Adrenal gland (tissue), 5 donors: ENCODE results near the gene LCN1.

Source experiments
- POLR2A ChIP-seq, 2 donors: fragments of 450-650 bp; IDR thresholded peaks; one replicate each; pipeline ENCODE4 v1.6.1; 2017; ENCODE audit warnings: antibody characterized with exemption in 2 of 2, mild to moderate bottlenecking in 2 of 2, moderate library complexity in 1 of 2
- TF ChIP-seq, protein P1 (sequence below), 6 experiments: fragments of 450-650 bp in 4 of 6; fragments of 200-600 bp in 2 of 6; sonication (generic) in 1 of 6; IDR thresholded peaks; 1 replicate in 5 of 6; 2 replicates in 1 of 6; pipeline versions ENCODE4 v1.5.1 to v1.8.0; 2016 to 2021; ENCODE audit warnings: antibody characterized with exemption in 6 of 6, mild to moderate bottlenecking in 2 of 6, moderate library complexity in 1 of 6
- donor health status: DM: no; HTN: no; CAD: no.

DNA sequence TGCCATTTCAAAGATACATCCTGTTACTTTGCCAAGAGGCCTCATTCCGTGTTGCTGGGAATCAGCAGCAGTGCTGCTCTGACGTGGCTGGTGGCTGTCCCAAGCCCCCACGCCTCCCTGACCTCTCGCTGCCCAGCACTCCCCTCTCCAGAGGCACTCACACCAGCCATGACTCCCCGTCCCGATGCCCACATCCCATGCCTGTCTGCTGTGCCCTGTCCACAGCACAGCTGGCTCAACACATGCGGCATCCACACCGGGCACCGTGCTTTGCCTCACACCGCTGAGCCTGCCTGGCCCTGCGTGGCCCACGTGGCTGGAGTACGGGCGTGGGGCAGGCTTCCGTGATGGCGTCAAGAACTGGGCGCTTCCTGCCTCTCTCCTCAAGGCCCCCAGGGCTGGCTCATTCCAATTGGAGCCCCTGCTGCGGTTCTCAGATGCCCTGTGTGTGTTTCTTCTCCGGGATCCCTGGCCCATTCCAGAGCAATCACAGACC lies 7.8 kb upstream of the LCN1 start:
- TF ChIP-seq, protein P1, sequence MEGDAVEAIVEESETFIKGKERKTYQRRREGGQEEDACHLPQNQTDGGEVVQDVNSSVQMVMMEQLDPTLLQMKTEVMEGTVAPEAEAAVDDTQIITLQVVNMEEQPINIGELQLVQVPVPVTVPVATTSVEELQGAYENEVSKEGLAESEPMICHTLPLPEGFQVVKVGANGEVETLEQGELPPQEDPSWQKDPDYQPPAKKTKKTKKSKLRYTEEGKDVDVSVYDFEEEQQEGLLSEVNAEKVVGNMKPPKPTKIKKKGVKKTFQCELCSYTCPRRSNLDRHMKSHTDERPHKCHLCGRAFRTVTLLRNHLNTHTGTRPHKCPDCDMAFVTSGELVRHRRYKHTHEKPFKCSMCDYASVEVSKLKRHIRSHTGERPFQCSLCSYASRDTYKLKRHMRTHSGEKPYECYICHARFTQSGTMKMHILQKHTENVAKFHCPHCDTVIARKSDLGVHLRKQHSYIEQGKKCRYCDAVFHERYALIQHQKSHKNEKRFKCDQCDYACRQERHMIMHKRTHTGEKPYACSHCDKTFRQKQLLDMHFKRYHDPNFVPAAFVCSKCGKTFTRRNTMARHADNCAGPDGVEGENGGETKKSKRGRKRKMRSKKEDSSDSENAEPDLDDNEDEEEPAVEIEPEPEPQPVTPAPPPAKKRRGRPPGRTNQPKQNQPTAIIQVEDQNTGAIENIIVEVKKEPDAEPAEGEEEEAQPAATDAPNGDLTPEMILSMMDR (IDR thresholded peaks at IDR 0.05), result no peak
- TF ChIP-seq POLR2A (IDR thresholded peaks at IDR 0.05), result no peak
